ENCODE measurements around the gene JAZF1.
A peak's percentile ranks its signal among the peaks of the same experiment; 100 is the strongest.

Gene JAZF1

GRCh38 chr7:27940341-27940740, 240.3 kb downstream of the JAZF1 start:
- H2BK120ac ChIP-seq (ENCODE audit: low read depth, low read length), result no peak overlapping the region
- no peak overlapping the region for H3K18ac ChIP-seq (ENCODE audit: low read depth in 1 of 2, low read length in 2 of 2)
- no peak overlapping the region for H3K4ac ChIP-seq (ENCODE audit: low read depth in 1 of 2, low read length in 2 of 2)
- H2AFZ ChIP-seq (ENCODE audit: low read depth, low read length), result no peak overlapping the region
- no peak overlapping the region for H2BK5ac ChIP-seq (ENCODE audit: low read depth, low read length, poor library complexity, severe bottlenecking)
- 85% methylated on average over 8 of the region's 9 CpGs for WGBS
- H3K4me2 ChIP-seq (ENCODE audit: low read length, poor library complexity, severe bottlenecking), result no peak overlapping the region
- H3K4me3 ChIP-seq (ENCODE audit: insufficient read depth in 1 of 2, low read depth in 1 of 2, low read length in 2 of 2), result no peak overlapping the region
- no peak overlapping the region for H3K9ac ChIP-seq (ENCODE audit: low read length)
- H3K36me3 ChIP-seq (ENCODE audit: control insufficient read depth in 1 of 2, insufficient read depth in 2 of 2, low read depth in 1 of 2, low read length in 2 of 2), result peaks cover 0 to 14% of the 10 kb centered on the region in 2 experiments
- H3K23ac ChIP-seq (ENCODE audit: low read length in 2 of 2), result no peak overlapping the region
- no peak overlapping the region for H3K14ac ChIP-seq (ENCODE audit: low read length in 2 of 2)
- no peak overlapping the region for H4K8ac ChIP-seq (ENCODE audit: low read length)
- H2BK12ac ChIP-seq (ENCODE audit: low read length in 2 of 2), result no peak overlapping the region
- no peak overlapping the region for H4K91ac ChIP-seq (ENCODE audit: low read length)
- H2AK5ac ChIP-seq (ENCODE audit: low read length, severe bottlenecking), result no peak overlapping the region
- H3K9me3 ChIP-seq (ENCODE audit: control insufficient read depth, low read length), result no peaks in the 10 kb centered on the region
- no peaks in the 10 kb centered on the region for H3K4me1 ChIP-seq (ENCODE audit: control insufficient read depth, insufficient read depth, low read depth, low read length)
- H3K27ac ChIP-seq (ENCODE audit: low read length, poor library complexity, severe bottlenecking), result no peak overlapping the region
- H2BK15ac ChIP-seq (ENCODE audit: low read depth, poor library complexity, severe bottlenecking), result no peak overlapping the region
- peaks cover 38% of the 10 kb centered on the region for H3K79me1 ChIP-seq (replicated peaks; ENCODE audit: low read length, poor library complexity, severe bottlenecking)
- no peaks in the 10 kb centered on the region for H3K27me3 ChIP-seq (ENCODE audit: control insufficient read depth in 1 of 2, insufficient read depth in 1 of 2, low read length in 2 of 2)
- DNase-seq, result no peak

- no peak overlapping the region for H2BK15ac ChIP-seq (ENCODE audit: low read depth, poor library complexity, severe bottlenecking)
- 83% methylated on average over 7 of the region's 10 CpGs for WGBS
- no peak overlapping the region for H2BK5ac ChIP-seq (ENCODE audit: low read depth, low read length, poor library complexity, severe bottlenecking)
- H3K4me1 ChIP-seq (ENCODE audit: control insufficient read depth, insufficient read depth, low read depth, low read length), result no peaks in the 10 kb centered on the region
- H3K4me3 ChIP-seq (ENCODE audit: insufficient read depth in 1 of 2, low read depth in 1 of 2, low read length in 2 of 2), result no peak overlapping the region
- no peak for DNase-seq
- H3K18ac ChIP-seq (ENCODE audit: low read depth in 1 of 2, low read length in 2 of 2), result no peak overlapping the region
- H3K9ac ChIP-seq (ENCODE audit: low read length), result no peak overlapping the region
- H3K23ac ChIP-seq (ENCODE audit: low read length in 2 of 2), result no peak overlapping the region
- H3K27ac ChIP-seq (ENCODE audit: low read length, poor library complexity, severe bottlenecking), result no peak overlapping the region
- no peak overlapping the region for H4K91ac ChIP-seq (ENCODE audit: low read length)
- H2BK12ac ChIP-seq (ENCODE audit: low read length in 2 of 2), result no peak overlapping the region
- H2AFZ ChIP-seq (ENCODE audit: low read depth, low read length), result no peak overlapping the region
- H2BK120ac ChIP-seq (ENCODE audit: low read depth, low read length), result no peak overlapping the region
- peaks cover 37% of the 10 kb centered on the region for H3K79me1 ChIP-seq (replicated peaks; ENCODE audit: low read length, poor library complexity, severe bottlenecking)
- no peak overlapping the region for H3K14ac ChIP-seq (ENCODE audit: low read length in 2 of 2)
- peaks cover 0 to 12% of the 10 kb centered on the region in 2 experiments for H3K36me3 ChIP-seq (ENCODE audit: control insufficient read depth in 1 of 2, insufficient read depth in 2 of 2, low read depth in 1 of 2, low read length in 2 of 2)
- H2AK5ac ChIP-seq (ENCODE audit: low read length, severe bottlenecking), result no peak overlapping the region
- no peaks in the 10 kb centered on the region for H3K9me3 ChIP-seq (ENCODE audit: control insufficient read depth, low read length)
- H3K4me2 ChIP-seq (ENCODE audit: low read length, poor library complexity, severe bottlenecking), result no peak overlapping the region
- no peaks in the 10 kb centered on the region for H3K27me3 ChIP-seq (ENCODE audit: control insufficient read depth in 1 of 2, insufficient read depth in 1 of 2, low read length in 2 of 2)
- H3K4ac ChIP-seq (ENCODE audit: low read depth in 1 of 2, low read length in 2 of 2), result no peak overlapping the region
- H4K8ac ChIP-seq (ENCODE audit: low read length), result no peak overlapping the region
These were observed 240.7 kb downstream of the JAZF1 start for GRCh38 chr7:27939893-27940292.

DNA sequence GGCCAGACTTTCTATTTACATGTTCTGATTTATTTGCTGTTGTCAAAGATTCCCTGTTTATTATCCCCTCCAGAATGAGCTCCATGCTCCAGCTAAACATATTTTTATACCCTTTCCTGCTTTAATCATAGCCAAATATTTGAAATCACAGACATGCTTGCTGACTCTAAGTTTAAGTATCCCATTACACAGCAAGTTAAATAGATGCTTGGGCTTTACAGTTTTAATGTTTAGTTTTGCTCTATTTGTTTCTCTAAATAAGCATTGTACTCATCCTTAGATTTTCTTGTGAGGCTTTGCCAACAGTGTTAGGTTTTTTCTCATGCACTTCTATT, 243.9 kb downstream of the JAZF1 start:
- H3K79me1 ChIP-seq (replicated peaks; ENCODE audit: low read length, poor library complexity, severe bottlenecking), result peaks cover 29% of the 10 kb centered on the region
- H3K27ac ChIP-seq (ENCODE audit: low read length, poor library complexity, severe bottlenecking), result no peak overlapping the region
- no peak for DNase-seq
- no peak overlapping the region for H2BK15ac ChIP-seq (ENCODE audit: low read depth, poor library complexity, severe bottlenecking)
- H3K4ac ChIP-seq (ENCODE audit: low read depth in 1 of 2, low read length in 2 of 2), result no peak overlapping the region
- no peaks in the 10 kb centered on the region for H3K27me3 ChIP-seq (ENCODE audit: control insufficient read depth in 1 of 2, insufficient read depth in 1 of 2, low read length in 2 of 2)
- H3K9ac ChIP-seq (ENCODE audit: low read length), result peak overlapping the region; percentile 9
- no peaks in the 10 kb centered on the region for H3K4me1 ChIP-seq (ENCODE audit: control insufficient read depth, insufficient read depth, low read depth, low read length)
- H2AK5ac ChIP-seq (ENCODE audit: low read length, severe bottlenecking), result no peak overlapping the region
- H3K36me3 ChIP-seq (ENCODE audit: control insufficient read depth in 1 of 2, insufficient read depth in 2 of 2, low read depth in 1 of 2, low read length in 2 of 2), result peaks cover 0 to 12% of the 10 kb centered on the region in 2 experiments
- no peak overlapping the region for H3K4me3 ChIP-seq (ENCODE audit: insufficient read depth in 1 of 2, low read depth in 1 of 2, low read length in 2 of 2)
- H4K8ac ChIP-seq (ENCODE audit: low read length), result no peak overlapping the region
- no peak overlapping the region for H3K14ac ChIP-seq (ENCODE audit: low read length in 2 of 2)
- no peak overlapping the region for H2BK12ac ChIP-seq (ENCODE audit: low read length in 2 of 2)
- no peak overlapping the region for H4K91ac ChIP-seq (ENCODE audit: low read length)
- no peak overlapping the region for H3K4me2 ChIP-seq (ENCODE audit: low read length, poor library complexity, severe bottlenecking)
- H2BK5ac ChIP-seq (ENCODE audit: low read depth, low read length, poor library complexity, severe bottlenecking), result no peak overlapping the region
- no peak overlapping the region for H2BK120ac ChIP-seq (ENCODE audit: low read depth, low read length)
- H3K18ac ChIP-seq (ENCODE audit: low read depth in 1 of 2, low read length in 2 of 2), result no peak overlapping the region
- H3K9me3 ChIP-seq (ENCODE audit: control insufficient read depth, low read length), result no peaks in the 10 kb centered on the region
- H2AFZ ChIP-seq (ENCODE audit: low read depth, low read length), result no peak overlapping the region
- H3K23ac ChIP-seq (ENCODE audit: low read length in 2 of 2), result no peak overlapping the region

DNA sequence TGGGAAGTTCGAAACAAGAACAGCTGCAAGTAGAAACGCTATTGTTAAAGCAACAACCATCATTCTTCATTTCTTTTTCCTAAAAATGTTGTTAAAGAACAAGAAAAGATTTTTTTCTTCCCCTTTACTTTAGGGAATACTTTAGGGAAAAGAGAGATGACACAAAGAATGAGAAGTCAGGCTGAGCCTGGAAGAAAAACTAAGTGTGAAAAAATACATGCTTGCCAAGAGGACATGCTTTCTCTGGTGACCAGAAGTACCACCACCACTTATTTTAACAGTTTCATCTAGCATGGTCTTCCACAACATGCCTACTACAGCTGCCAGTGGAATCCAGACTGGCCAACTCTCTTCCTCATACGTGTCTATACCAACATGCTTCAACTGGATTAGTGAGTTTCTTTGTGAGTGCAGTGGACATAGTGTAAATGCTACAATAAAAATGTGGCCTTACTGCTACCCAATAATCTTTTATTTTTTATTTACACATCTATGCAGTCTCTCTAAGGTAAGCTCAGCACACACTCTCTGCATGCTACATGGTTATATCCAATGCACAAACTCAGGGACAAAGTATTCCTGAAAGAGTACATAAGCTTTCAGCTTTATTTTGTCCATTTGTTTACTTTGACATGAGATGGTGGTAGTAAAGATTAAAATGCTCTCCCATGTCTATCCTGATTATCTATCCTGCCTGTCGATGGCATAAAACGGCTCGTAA, 244.4 kb downstream of the JAZF1 start:
- no peaks in the 10 kb centered on the region for H3K27me3 ChIP-seq (ENCODE audit: control insufficient read depth in 1 of 2, insufficient read depth in 1 of 2, low read length in 2 of 2)
- no peak for DNase-seq
- no peaks in the 10 kb centered on the region for H3K9me3 ChIP-seq (ENCODE audit: control insufficient read depth, low read length)
- H2AK5ac ChIP-seq (ENCODE audit: low read length, severe bottlenecking), result no peak overlapping the region
- H3K23ac ChIP-seq (ENCODE audit: low read length in 2 of 2), result peak overlapping the region in 1 of 2 experiments; percentile 2
- no peak overlapping the region for H3K27ac ChIP-seq (ENCODE audit: low read length, poor library complexity, severe bottlenecking)
- H3K18ac ChIP-seq (ENCODE audit: low read depth in 1 of 2, low read length in 2 of 2), result no peak overlapping the region
- H4K8ac ChIP-seq (ENCODE audit: low read length), result no peak overlapping the region
- no peak overlapping the region for H3K4ac ChIP-seq (ENCODE audit: low read depth in 1 of 2, low read length in 2 of 2)
- peaks cover 26% of the 10 kb centered on the region for H3K79me1 ChIP-seq (replicated peaks; ENCODE audit: low read length, poor library complexity, severe bottlenecking)
- H3K4me2 ChIP-seq (ENCODE audit: low read length, poor library complexity, severe bottlenecking), result no peak overlapping the region
- no peak overlapping the region for H4K91ac ChIP-seq (ENCODE audit: low read length)
- H3K4me3 ChIP-seq (ENCODE audit: insufficient read depth in 1 of 2, low read depth in 1 of 2, low read length in 2 of 2), result peak overlapping the region in 1 of 2 experiments; percentile 17
- H3K36me3 ChIP-seq (ENCODE audit: control insufficient read depth in 1 of 2, insufficient read depth in 2 of 2, low read depth in 1 of 2, low read length in 2 of 2), result peaks cover 0 to 12% of the 10 kb centered on the region in 2 experiments
- H3K9ac ChIP-seq (ENCODE audit: low read length), result peak overlapping the region; percentile 9
- 39% methylated on average over 3 of the region's 6 CpGs for WGBS
- H2BK15ac ChIP-seq (ENCODE audit: low read depth, poor library complexity, severe bottlenecking), result no peak overlapping the region
- no peaks in the 10 kb centered on the region for H3K4me1 ChIP-seq (ENCODE audit: control insufficient read depth, insufficient read depth, low read depth, low read length)
- H2BK12ac ChIP-seq (ENCODE audit: low read length in 2 of 2), result no peak overlapping the region
- no peak overlapping the region for H2BK120ac ChIP-seq (ENCODE audit: low read depth, low read length)
- no peak overlapping the region for H3K14ac ChIP-seq (ENCODE audit: low read length in 2 of 2)
- no peak overlapping the region for H2BK5ac ChIP-seq (ENCODE audit: low read depth, low read length, poor library complexity, severe bottlenecking)
- no peak overlapping the region for H2AFZ ChIP-seq (ENCODE audit: low read depth, low read length)
